Measurements from ENCODE around the gene PIAS3.
A peak's percentile ranks its signal among the peaks of the same experiment; 100 is the strongest.

PIAS3 gene

DNA sequence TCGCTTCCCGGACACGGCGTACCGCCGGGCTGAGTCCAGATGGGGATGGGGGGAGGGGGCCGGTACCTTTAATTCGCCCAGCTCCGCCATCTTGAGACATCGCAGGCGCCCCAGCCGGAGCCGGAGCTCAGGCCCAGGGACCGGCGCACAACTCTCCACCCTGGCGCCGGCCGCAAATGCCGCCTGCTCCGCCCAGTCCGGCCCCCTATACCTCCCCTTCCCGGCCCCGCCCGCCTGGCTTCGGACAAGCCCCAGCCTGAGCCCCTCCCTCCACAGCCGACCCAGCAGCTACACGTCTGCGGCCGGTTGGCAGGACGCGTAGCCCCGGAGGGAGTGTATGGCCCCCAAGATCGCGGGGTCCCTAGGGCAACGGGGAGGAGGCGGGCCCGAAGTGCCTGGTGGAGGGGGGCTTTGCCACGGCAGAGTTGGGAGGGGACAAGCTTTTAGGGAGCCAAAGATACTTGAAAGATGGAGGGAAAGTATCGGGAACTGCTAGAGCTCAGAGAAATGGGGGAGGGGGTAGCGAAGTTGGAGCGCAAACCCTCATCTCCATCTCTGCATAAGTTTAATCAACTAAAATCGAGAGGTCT lies at the start of gene PIAS3:
TSS of gene PIAS3 (minus strand) at position 181 of the 590 bp plus-strand sequence. CDS start at position 90, 91 bp downstream.
- peak within 1 kb of the TSS; percentile 35; the same call in 1 of the 2 replicates for H3K9ac ChIP-seq
- peak within 1 kb of the TSS; percentile 22 for H3K27ac ChIP-seq
- TF ChIP-seq CTCF (conservative IDR thresholded peaks at IDR 0.05; ENCODE audit: low read depth, low read length) = no peak
- H3K4me2 ChIP-seq = peak within 1 kb of the TSS; percentile 74
- H3K36me3 ChIP-seq (ENCODE audit: insufficient read depth) = peaks cover 4% of the 10 kb centered on the region; the same call in 1 of the 2 replicates
- peak within 1 kb of the TSS; percentile 100 for H3K4me3 ChIP-seq (IDR thresholded peaks at IDR 0.05; ENCODE audit: insufficient read depth, low read depth, low read length)
- peaks cover 17% of the 10 kb centered on the region for H3K4me1 ChIP-seq (ENCODE audit: low read depth, poor library complexity, severe bottlenecking)
- H2AFZ ChIP-seq (ENCODE audit: low read depth) = peak within 1 kb of the TSS; percentile 93
- H4K20me1 ChIP-seq (ENCODE audit: insufficient read depth) = no peaks in the 10 kb centered on the region
- H3K27me3 ChIP-seq (ENCODE audit: insufficient read depth, low read depth) = no peaks in the 10 kb centered on the region; the same call in 1 of the 2 replicates
- no peaks in the 10 kb centered on the region for H3K79me2 ChIP-seq (ENCODE audit: insufficient read depth, low read depth)

DNA sequence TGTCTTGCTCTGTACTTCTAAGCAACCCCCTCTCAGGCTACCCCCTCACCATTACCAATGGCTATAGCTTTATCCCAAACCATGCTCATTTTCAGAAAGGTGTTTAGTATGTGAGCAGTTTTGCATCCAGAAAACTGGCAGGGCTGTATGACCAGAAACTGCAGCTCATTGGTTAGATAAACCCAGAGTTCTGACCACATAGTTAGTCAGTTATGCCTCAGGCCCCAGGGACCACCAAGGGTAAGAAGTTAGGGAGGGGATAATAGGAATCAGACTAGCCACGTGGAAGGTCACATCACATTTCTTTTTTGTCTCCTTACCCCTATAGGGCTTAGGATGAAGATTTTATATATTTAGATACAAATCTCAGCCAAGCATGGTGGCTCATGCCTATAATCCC lies 49.8 kb upstream of the PIAS3 start:
- Histone ChIP-seq H3K4me2 (no peak overlapping the region), H3K79me2 (ENCODE audit: insufficient read depth, low read depth) (no peaks in the 10 kb centered on the region), H2AFZ (ENCODE audit: low read depth) (no peak overlapping the region), H3K27ac (no peak overlapping the region), H3K4me1 (ENCODE audit: low read depth, poor library complexity, severe bottlenecking) (no peaks in the 10 kb centered on the region), H3K27me3 (ENCODE audit: insufficient read depth, low read depth) (no peaks in the 10 kb centered on the region), H3K4me3 (IDR thresholded peaks at IDR 0.05; ENCODE audit: insufficient read depth, low read depth, low read length) (no peak overlapping the region), H3K9ac (no peak overlapping the region), H3K36me3 (ENCODE audit: insufficient read depth) (no peaks in the 10 kb centered on the region), H4K20me1 (ENCODE audit: insufficient read depth) (no peaks in the 10 kb centered on the region)
- no peak for TF ChIP-seq CTCF (conservative IDR thresholded peaks at IDR 0.05; ENCODE audit: low read depth, low read length)

DNA sequence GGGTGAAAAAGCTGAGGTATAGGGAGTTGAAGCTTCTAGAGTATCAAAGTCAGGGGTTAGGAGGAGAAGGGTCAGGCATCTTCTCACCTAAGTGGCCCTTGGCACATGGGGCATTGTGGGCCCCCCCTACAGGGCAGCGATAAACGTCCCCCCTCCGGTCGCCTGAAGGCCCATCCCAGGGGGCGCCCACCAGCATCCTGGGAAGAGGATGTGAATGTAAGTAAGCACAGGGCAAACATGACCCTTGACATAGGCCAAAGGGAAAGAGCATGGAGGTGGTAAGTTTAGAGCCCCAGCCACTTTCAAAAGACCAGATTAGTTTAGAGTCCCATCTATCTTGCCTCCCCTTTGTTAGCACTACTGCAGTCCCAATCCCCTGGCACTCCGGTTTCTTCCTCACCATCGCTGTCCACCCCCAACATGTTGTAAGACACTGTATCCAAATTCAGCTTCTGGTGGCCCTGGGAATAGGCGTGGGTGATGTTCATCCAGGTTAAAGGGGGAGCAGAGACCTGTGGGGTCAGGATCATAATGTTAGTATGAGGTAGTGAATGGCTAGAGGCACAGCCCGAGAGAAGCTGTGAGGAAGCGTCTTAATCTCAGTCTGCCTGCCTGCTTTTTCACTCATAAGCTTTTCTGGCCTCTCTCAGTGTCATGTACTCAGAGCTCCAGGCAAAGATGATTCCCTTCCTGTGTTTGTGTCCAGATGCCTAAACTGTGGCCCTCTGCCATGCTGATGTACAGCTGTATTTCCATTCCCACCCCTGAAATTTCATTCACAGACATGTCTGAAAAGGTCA lies 48.3 kb upstream of the PIAS3 start:
- Histone ChIP-seq H3K4me2 (no peak overlapping the region), H3K4me3 (IDR thresholded peaks at IDR 0.05; ENCODE audit: insufficient read depth, low read depth, low read length) (no peak overlapping the region), H4K20me1 (ENCODE audit: insufficient read depth) (no peaks in the 10 kb centered on the region), H3K27ac (no peak overlapping the region), H3K27me3 (ENCODE audit: insufficient read depth, low read depth) (no peaks in the 10 kb centered on the region), H3K36me3 (ENCODE audit: insufficient read depth) (no peaks in the 10 kb centered on the region), H3K4me1 (ENCODE audit: low read depth, poor library complexity, severe bottlenecking) (no peaks in the 10 kb centered on the region), H3K79me2 (ENCODE audit: insufficient read depth, low read depth) (no peaks in the 10 kb centered on the region), H3K9ac (no peak overlapping the region), H2AFZ (ENCODE audit: low read depth) (no peak overlapping the region)
- no peak for TF ChIP-seq CTCF (conservative IDR thresholded peaks at IDR 0.05; ENCODE audit: low read depth, low read length)

DNA sequence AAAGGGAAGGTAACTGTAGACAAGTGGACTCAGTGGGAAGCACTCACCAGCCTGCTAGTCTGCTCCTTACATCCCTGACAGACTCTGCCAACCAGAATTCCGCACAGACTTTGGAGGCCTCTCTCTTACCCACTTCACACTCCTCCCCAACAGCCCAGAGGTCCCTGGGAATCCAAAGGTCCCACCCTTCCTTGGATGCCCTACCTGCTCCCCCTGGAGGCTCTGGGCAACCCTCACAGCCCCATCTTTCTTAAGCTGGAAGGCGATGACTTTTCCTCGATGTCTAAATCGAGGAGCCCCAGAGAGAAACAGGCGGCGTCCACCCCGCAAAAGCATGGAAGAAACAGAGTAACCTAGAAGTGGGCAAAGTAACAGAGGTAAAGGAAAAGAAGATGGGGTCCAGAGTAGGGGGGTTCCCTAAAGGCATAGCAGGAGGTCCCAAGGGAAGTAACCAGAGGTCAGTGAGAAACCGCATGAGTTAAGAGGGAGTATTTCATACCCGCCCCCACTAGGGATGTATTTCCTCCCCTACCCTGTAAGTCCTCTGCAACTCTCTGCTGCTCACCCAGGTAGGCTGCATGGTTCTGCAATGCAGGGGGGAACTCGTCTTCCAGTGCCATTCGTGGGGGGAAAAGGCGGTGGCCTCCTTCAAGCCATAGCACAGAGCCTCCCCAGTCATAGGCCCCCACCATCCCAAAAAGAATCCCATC lies 42.6 kb upstream of the PIAS3 start:
- H3K4me3 ChIP-seq (IDR thresholded peaks at IDR 0.05; ENCODE audit: insufficient read depth, low read depth, low read length) = no peak overlapping the region
- no peaks in the 10 kb centered on the region for H3K79me2 ChIP-seq (ENCODE audit: insufficient read depth, low read depth)
- no peaks in the 10 kb centered on the region for H3K27me3 ChIP-seq (ENCODE audit: insufficient read depth, low read depth)
- no peaks in the 10 kb centered on the region for H3K36me3 ChIP-seq (ENCODE audit: insufficient read depth)
- no peaks in the 10 kb centered on the region for H4K20me1 ChIP-seq (ENCODE audit: insufficient read depth)
- TF ChIP-seq CTCF (conservative IDR thresholded peaks at IDR 0.05; ENCODE audit: low read depth, low read length) = no peak
- no peak overlapping the region for H2AFZ ChIP-seq (ENCODE audit: low read depth)
- no peak overlapping the region for H3K27ac ChIP-seq
- H3K9ac ChIP-seq = no peak overlapping the region
- H3K4me1 ChIP-seq (ENCODE audit: low read depth, poor library complexity, severe bottlenecking) = no peaks in the 10 kb centered on the region
- H3K4me2 ChIP-seq = no peak overlapping the region

All from KMS-11 (cell line).